Gastrocnemius medialis (tissue), 4 donors: ENCODE data around the gene HNRNPUL1.

Experiments
- POLR2A ChIP-seq, 2 donors: fragments of 450-650 bp; IDR thresholded peaks; one replicate each; pipeline ENCODE4 v1.6.1; 2017; ENCODE audit warnings: antibody characterized with exemption in 2 of 2, mild to moderate bottlenecking in 2 of 2, moderate library complexity in 2 of 2
- TF ChIP-seq, protein P1 (sequence below), 5 experiments: fragments of 450-650 bp in 3 of 5; fragments of 200-600 bp in 2 of 5; sonication (generic) in 2 of 5; IDR thresholded peaks in 4 of 5; conservative IDR thresholded peaks in 1 of 5; 1 replicate in 4 of 5; 2 replicates in 1 of 5; pipeline ENCODE4 v1.5.1; 2016 to 2019; ENCODE audit warnings: antibody characterized with exemption in 5 of 5, mild to moderate bottlenecking in 3 of 5, moderate library complexity in 3 of 5

- TF ChIP-seq, protein P1, sequence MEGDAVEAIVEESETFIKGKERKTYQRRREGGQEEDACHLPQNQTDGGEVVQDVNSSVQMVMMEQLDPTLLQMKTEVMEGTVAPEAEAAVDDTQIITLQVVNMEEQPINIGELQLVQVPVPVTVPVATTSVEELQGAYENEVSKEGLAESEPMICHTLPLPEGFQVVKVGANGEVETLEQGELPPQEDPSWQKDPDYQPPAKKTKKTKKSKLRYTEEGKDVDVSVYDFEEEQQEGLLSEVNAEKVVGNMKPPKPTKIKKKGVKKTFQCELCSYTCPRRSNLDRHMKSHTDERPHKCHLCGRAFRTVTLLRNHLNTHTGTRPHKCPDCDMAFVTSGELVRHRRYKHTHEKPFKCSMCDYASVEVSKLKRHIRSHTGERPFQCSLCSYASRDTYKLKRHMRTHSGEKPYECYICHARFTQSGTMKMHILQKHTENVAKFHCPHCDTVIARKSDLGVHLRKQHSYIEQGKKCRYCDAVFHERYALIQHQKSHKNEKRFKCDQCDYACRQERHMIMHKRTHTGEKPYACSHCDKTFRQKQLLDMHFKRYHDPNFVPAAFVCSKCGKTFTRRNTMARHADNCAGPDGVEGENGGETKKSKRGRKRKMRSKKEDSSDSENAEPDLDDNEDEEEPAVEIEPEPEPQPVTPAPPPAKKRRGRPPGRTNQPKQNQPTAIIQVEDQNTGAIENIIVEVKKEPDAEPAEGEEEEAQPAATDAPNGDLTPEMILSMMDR (IDR thresholded peaks at IDR 0.05 in 4 of 5, conservative IDR thresholded peaks at IDR 0.05 in 1 of 5) = no peak
- TF ChIP-seq POLR2A (IDR thresholded peaks at IDR 0.05) = no peak
Observed at GRCh38 chr19:41222240-41222639, 41.9 kb upstream of the HNRNPUL1 start.
